ENCODE measurements around the gene BMP3.

- no peak for TF ChIP-seq ZNF431 (CRISPR knock-in tag; IDR thresholded peaks at IDR 0.05; ENCODE audit: borderline replicate concordance, low read depth)
- no peak for TF ChIP-seq TAF1 (CRISPR knock-in tag; IDR thresholded peaks at IDR 0.05)
- no peak for TF ChIP-seq ZNF225 (CRISPR knock-in tag; IDR thresholded peaks at IDR 0.05)
- no peak for TF ChIP-seq JUNB (CRISPR knock-in tag; IDR thresholded peaks at IDR 0.05; ENCODE audit: borderline replicate concordance)
Measured at GRCh38 chr4:81062001-81062400, 31.5 kb downstream of the BMP3 start.

All from HepG2 (cell line).